Gastroesophageal sphincter (tissue), 4 donors: ENCODE measurements around the gene CERS3. TPM values are rescaled to one million over a fixed set of nuclear protein-coding genes. Genes with fewer than 3 reads are reported as not detected.
A peak's percentile ranks its signal among the peaks of the same experiment; 100 is the strongest.

Experiments used
- ATAC-seq: fragments of 150-250 bp; one replicate; pipeline ENCODE4 v1.9.1; 2016; ENCODE audit warnings: mild to moderate bottlenecking, moderate library complexity
- H3K27ac ChIP-seq, 4 donors: fragments of 200-600 bp; sonication (generic) in 3 of 4; 1 replicate in 3 of 4; 2 replicates in 1 of 4; pipeline ENCODE4 v1.5.1; 2016 to 2019
- H3K27me3 ChIP-seq: fragments of 200-600 bp; sonication (generic); one replicate; pipeline ENCODE4 v1.5.1; 2019
- H3K36me3 ChIP-seq, 2 donors: fragments of 200-600 bp; sonication (generic); one replicate each; pipeline ENCODE4 v1.5.1; 2019; ENCODE audit warnings: control low read depth in 1 of 2
- H3K4me1 ChIP-seq, 3 donors: fragments of 200-600 bp; sonication (generic); 1 replicate in 2 of 3; 2 replicates in 1 of 3; pipeline ENCODE4 v1.5.1; 2016 to 2019; ENCODE audit warnings: control low read depth in 2 of 3
- H3K4me3 ChIP-seq, 2 donors: fragments of 200-600 bp; sonication (generic); one replicate each; pipeline ENCODE4 v1.5.1; 2019; ENCODE audit warnings: mild to moderate bottlenecking in 1 of 2, moderate library complexity in 1 of 2
- H3K9me3 ChIP-seq, 3 donors: fragments of 200-600 bp; sonication (generic); one replicate each; pipeline ENCODE4 v1.5.1; 2017 to 2019; ENCODE audit warnings: control low read depth in 2 of 3
- EP300 ChIP-seq: sonication (generic); formaldehyde crosslinking; IDR thresholded peaks from one replicate; pipeline ENCODE4 v1.6.1; 2017; ENCODE audit warnings: antibody characterized with exemption, mild to moderate bottlenecking
- POLR2A ChIP-seq, 2 donors: fragments of 450-650 bp; IDR thresholded peaks; one replicate each; pipeline ENCODE4 v1.6.1; 2017; ENCODE audit warnings: antibody characterized with exemption in 2 of 2, mild to moderate bottlenecking in 2 of 2, moderate library complexity in 1 of 2
- POLR2AphosphoS5 ChIP-seq: sonication (generic); formaldehyde crosslinking; IDR thresholded peaks from one replicate; pipeline ENCODE4 v1.6.1; 2017; ENCODE audit warnings: antibody characterized with exemption
- WGBS, 2 donors: methylation state at CpG; one replicate each; pipeline ENCODE4 v1.1.5; 2018; ENCODE audit warnings: low coverage in 1 of 2; 5-methylcytosine and 5-hydroxymethylcytosine counted together
- total RNA-seq, 4 donors: library from RNA; depleted of rRNA; stranded (reverse); fragments of >200 nt; gene quantifications; one replicate each; pipeline ENCODE4 v1.1.0, GENCODE V29; 2016
- TF ChIP-seq, protein P1 (sequence below), 4 experiments: fragments of 200-600 bp in 2 of 4; fragments of 450-650 bp in 2 of 4; sonication (generic) in 1 of 4; IDR thresholded peaks; one replicate each; pipeline ENCODE4 v1.5.1; 2017 to 2019; ENCODE audit warnings: antibody characterized with exemption in 4 of 4, mild to moderate bottlenecking in 2 of 4, moderate library complexity in 2 of 4

Gene CERS3
- total RNA-seq, 4 donors from 2014 or later, result 0.27 to 7.6 (median 1.1) TPM

DNA sequence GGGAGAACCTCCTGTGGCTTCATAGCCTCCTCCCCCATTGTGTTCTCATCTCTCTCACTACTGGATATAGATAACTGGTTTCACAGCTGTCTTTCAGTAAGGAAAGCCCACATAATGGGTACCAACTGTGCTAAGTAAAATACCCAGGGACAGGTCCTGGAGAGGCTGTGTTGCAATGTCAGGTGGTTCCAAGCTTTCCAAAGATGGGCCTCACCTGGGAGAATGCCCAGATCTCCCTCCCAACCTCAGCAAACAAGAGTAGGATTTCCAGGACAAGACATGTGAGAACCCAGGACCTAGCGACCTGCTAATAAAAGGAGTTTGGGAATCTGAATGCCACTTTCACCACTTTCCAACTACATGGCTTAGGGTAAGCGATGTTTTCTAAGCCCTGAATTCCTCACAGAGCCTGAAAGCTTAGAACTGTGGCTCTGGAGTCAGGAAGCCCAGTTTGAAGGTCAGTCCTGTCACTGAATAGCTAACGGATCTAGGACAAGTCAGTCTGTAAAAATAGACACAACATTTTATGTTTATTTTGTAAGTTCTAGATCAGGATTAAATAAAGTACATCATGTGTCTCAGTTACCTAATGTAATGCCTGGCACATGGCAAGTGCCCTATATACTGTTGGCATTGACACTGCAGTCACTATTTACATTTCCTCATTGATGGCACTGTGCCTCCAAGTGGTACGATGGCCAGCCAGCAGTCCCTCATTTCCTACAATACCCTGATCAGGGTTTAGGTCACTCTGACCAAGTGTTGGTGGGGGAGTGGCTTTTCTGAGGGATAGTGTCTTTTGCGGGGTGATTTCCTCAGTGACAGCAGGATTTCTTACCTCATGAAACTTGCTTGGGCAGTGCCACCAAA lies 11.9 kb downstream of the CERS3 start:
- no peaks in the 10 kb centered on the region for H3K27me3 ChIP-seq
- 0 to 49% methylated on average over 2 to 3 of the region's 5 CpGs for WGBS, 2 donors
- no peaks in the 10 kb centered on the region for H3K36me3 ChIP-seq
- no peak for TF ChIP-seq EP300
- TF ChIP-seq POLR2AphosphoS5, result peak; percentile 42
- peak overlapping the region in 2 of 4 donors; percentile 33 to 54 for H3K27ac ChIP-seq
- H3K4me3 ChIP-seq, result no peak overlapping the region
- H3K9me3 ChIP-seq, result no peaks in the 10 kb centered on the region
- peaks cover 0 to 20% (median 0%) of the 10 kb centered on the region in 3 donors for H3K4me1 ChIP-seq
- ATAC-seq, result peak; percentile 80

DNA sequence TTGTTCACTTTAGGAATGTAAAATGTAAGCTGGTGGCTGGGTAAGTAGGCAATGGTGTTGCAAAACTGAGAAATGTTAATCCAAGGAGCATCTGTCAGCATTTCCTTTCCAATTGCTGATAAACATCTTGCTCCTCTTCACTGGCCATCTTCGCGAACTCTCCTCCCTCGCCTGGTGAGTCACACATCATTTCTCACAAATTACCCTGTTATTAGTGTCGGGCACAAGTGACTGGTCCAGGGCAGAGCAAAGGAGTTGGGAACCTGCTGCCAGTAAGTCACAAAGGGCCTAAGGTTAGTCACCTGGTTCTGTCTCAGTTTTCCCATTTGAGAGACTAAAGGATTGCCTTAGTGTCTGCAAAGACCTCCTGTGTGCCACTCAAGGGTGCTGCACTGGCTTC lies 13.0 kb downstream of the CERS3 start:
- no peaks in the 10 kb centered on the region for H3K36me3 ChIP-seq
- no peak for ATAC-seq
- no peak overlapping the region for H3K27ac ChIP-seq
- peaks cover 0 to 20% (median 0%) of the 10 kb centered on the region in 3 donors for H3K4me1 ChIP-seq
- TF ChIP-seq EP300 (no peak), POLR2AphosphoS5 (no peak), POLR2A (IDR thresholded peaks at IDR 0.05) (no peak)
- TF ChIP-seq, protein P1, sequence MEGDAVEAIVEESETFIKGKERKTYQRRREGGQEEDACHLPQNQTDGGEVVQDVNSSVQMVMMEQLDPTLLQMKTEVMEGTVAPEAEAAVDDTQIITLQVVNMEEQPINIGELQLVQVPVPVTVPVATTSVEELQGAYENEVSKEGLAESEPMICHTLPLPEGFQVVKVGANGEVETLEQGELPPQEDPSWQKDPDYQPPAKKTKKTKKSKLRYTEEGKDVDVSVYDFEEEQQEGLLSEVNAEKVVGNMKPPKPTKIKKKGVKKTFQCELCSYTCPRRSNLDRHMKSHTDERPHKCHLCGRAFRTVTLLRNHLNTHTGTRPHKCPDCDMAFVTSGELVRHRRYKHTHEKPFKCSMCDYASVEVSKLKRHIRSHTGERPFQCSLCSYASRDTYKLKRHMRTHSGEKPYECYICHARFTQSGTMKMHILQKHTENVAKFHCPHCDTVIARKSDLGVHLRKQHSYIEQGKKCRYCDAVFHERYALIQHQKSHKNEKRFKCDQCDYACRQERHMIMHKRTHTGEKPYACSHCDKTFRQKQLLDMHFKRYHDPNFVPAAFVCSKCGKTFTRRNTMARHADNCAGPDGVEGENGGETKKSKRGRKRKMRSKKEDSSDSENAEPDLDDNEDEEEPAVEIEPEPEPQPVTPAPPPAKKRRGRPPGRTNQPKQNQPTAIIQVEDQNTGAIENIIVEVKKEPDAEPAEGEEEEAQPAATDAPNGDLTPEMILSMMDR (IDR thresholded peaks at IDR 0.05), result no peak
- H3K27me3 ChIP-seq, result no peaks in the 10 kb centered on the region
- H3K4me3 ChIP-seq, result no peak overlapping the region
- 72 to 82% methylated on average over 3 to 4 of the region's 4 CpGs for WGBS, 2 donors
- H3K9me3 ChIP-seq, result no peaks in the 10 kb centered on the region

DNA sequence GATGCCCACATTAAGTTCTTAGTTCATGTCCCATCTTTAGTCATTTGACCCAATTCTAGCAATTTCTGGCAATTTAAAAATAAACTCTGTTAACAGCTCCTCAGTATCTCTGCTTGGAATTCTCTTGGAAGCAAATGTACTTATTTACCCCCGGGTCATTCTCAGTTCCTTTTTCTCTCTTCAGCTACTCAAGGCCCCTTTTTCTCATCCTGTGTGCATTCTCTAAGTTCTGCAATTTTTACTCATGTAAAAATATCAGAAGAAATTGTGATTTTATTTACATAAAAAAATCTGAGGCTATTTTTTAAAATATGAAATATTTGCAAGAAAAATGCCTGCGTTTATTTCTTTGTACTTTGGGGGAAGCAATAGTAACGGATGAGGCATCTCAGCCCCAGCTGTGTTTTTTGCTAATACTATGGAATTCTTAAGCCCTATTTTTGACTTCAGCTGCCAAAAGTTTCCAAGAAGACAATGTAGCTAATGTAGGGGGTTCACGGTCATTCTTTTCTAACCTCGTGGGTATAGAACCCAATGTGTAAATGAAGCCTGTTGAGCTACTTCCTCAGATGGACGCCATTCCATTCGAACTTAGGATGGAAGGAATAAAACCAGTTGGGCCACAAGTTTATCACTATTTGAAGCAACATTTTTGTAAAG lies 20.0 kb downstream of the CERS3 start:
- ATAC-seq, result no peak
- WGBS, 2 donors, result 59 to 72% methylated on average over 7 of the region's 7 CpGs

DNA sequence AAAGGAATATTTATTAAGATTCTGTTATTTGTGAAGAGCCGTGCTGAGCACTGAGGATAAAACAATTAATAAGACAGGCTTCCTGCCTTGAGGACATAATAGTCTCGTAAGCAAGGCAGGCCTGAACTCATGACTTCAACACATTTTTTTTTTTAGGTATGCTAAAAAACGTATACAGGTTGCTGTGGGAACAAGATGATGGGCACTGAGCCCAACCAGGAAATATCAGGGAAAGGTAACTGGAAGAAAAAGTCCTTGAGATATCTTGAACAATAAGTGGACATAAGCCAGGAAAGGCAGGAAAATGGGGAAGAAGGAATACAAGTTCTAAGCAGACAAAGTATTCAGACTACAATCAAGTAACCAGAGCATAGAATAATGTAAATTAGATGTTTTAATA lies 26.1 kb downstream of the CERS3 start:
- H3K27me3 ChIP-seq, result peaks cover 3% of the 10 kb centered on the region
- H3K4me1 ChIP-seq, result peaks cover 0 to 6% (median 0%) of the 10 kb centered on the region in 3 donors
- 40 to 55% methylated on average over 3 of the region's 3 CpGs for WGBS, 2 donors
- no peak overlapping the region for H3K27ac ChIP-seq
- H3K9me3 ChIP-seq, result no peaks in the 10 kb centered on the region
- H3K4me3 ChIP-seq, result no peak overlapping the region
- TF ChIP-seq POLR2A (IDR thresholded peaks at IDR 0.05) (no peak), POLR2AphosphoS5 (no peak), EP300 (no peak)
- TF ChIP-seq, protein P1 (IDR thresholded peaks at IDR 0.05), result no peak
- ATAC-seq, result no peak
- no peaks in the 10 kb centered on the region for H3K36me3 ChIP-seq

More for the DNA sequence above, 20.0 kb downstream of the CERS3 start:
- H3K9me3 ChIP-seq, result no peaks in the 10 kb centered on the region
- no peaks in the 10 kb centered on the region for H3K4me1 ChIP-seq
- H3K36me3 ChIP-seq, result no peaks in the 10 kb centered on the region
- TF ChIP-seq, protein P1 (IDR thresholded peaks at IDR 0.05), result no peak
- no peak for TF ChIP-seq POLR2AphosphoS5
- TF ChIP-seq POLR2A (IDR thresholded peaks at IDR 0.05), result no peak
- TF ChIP-seq EP300, result no peak
- H3K4me3 ChIP-seq, result no peak overlapping the region
- H3K27ac ChIP-seq, result no peak overlapping the region
- no peaks in the 10 kb centered on the region for H3K27me3 ChIP-seq

DNA sequence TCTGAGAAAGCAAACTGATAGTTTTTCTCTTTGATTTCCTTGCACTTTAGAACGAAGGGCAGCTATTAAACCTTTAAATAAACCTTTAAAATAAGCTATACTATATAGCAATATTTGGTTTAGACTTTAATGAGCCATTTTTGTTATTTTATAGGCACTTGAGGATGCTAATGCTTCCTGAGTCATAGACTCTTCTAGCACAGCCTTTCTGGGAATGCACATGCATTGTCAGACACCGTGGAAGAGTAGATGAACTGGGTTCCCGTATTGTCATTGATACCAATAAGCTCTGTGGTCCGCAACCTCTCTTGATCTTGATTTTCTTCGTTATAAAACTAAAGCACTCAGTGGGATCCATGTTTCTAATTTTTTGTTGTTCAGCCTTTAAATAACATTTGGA lies 27.6 kb downstream of the CERS3 start:
- peaks cover 3% of the 10 kb centered on the region for H3K27me3 ChIP-seq
- ATAC-seq, result no peak
- 63 to 82% methylated on average over 2 to 5 of the region's 5 CpGs for WGBS, 2 donors
- TF ChIP-seq, protein P1 (IDR thresholded peaks at IDR 0.05), result no peak
- TF ChIP-seq EP300 (no peak), POLR2AphosphoS5 (no peak), POLR2A (IDR thresholded peaks at IDR 0.05) (no peak)
- H3K27ac ChIP-seq, result no peak overlapping the region
- H3K9me3 ChIP-seq, result no peaks in the 10 kb centered on the region
- peaks cover 0 to 6% (median 0%) of the 10 kb centered on the region in 3 donors for H3K4me1 ChIP-seq
- no peaks in the 10 kb centered on the region for H3K36me3 ChIP-seq
- H3K4me3 ChIP-seq, result no peak overlapping the region
